Measurements from ENCODE around the gene RSKR.

GRCh38 chr17:28576758-28577465, 37.1 kb downstream of the RSKR start, which contains the start of gene ALDOC:
- TF ChIP-seq CTCF (IDR thresholded peaks at IDR 0.05 in 8 of 11, conservative IDR thresholded peaks at IDR 0.05 in 3 of 11): peak in 3 of 11 experiments; percentile 6 to 21 (median 12)
- TF ChIP-seq POLR2A (IDR thresholded peaks at IDR 0.05): peak in 2 of 3 donors; percentile 79 to 92
- TF ChIP-seq POLR2AphosphoS5 (IDR thresholded peaks at IDR 0.05): peak; percentile 98 to 99 (median 98)

All from spleen (tissue), 7 donors.